Thymus (tissue), 11 donors: ENCODE results near the gene CNTNAP3B. TPM values are rescaled to one million over a fixed set of nuclear protein-coding genes. Genes with fewer than 3 reads are reported as not detected.
"Not testable (repeated sequence)": the region's sequence is repeated elsewhere in the genome, so short reads cannot be mapped to it uniquely, and the experiment has no call there.

ENCODE experiments used
- DNase-seq, 9 donors: peaks; one replicate each; pipeline ENCODE4 v3.0.0-alpha.2; 2013; ENCODE audit warnings: low spot score in 9 of 9, low read depth in 6 of 9, missing footprints in 1 of 9
- H3K27ac ChIP-seq, 2 donors: one replicate each; pipeline ENCODE4 v1.5.1; 2013; ENCODE audit warnings: control low read depth in 1 of 2, low read depth in 1 of 2, low read length in 1 of 2, mild to moderate bottlenecking in 1 of 2, moderate library complexity in 1 of 2
- H3K27me3 ChIP-seq, 2 donors: one replicate each; pipeline ENCODE4 v1.5.1; 2013; ENCODE audit warnings: low read length in 1 of 2; ENCODE audit not compliant: control insufficient read depth in 2 of 2, insufficient read depth in 1 of 2
- H3K36me3 ChIP-seq, 2 donors: one replicate each; pipeline ENCODE4 v1.5.1; 2013; ENCODE audit warnings: low read length in 1 of 2, mild to moderate bottlenecking in 1 of 2, moderate library complexity in 1 of 2; ENCODE audit not compliant: control insufficient read depth in 2 of 2, insufficient read depth in 2 of 2
- H3K4me1 ChIP-seq, 2 donors: one replicate each; pipeline ENCODE4 v1.5.1; 2013; ENCODE audit warnings: low read length in 2 of 2; ENCODE audit not compliant: control insufficient read depth in 2 of 2, insufficient read depth in 2 of 2
- H3K4me3 ChIP-seq, 2 donors: one replicate each; pipeline ENCODE4 v1.5.1; 2013; ENCODE audit warnings: low read length in 2 of 2, control low read depth in 1 of 2, mild to moderate bottlenecking in 1 of 2
- H3K9me3 ChIP-seq, 2 donors: one replicate each; pipeline ENCODE4 v1.5.1; 2013; ENCODE audit warnings: low read length in 1 of 2, mild to moderate bottlenecking in 1 of 2; ENCODE audit not compliant: control insufficient read depth in 2 of 2, insufficient read depth in 1 of 2
- WGBS: extraction: QIAGEN DNeasy Blood & Tissue Kit; methylation state at CpG from one replicate; pipeline ENCODE4 v1.1.7; 2013; 5-methylcytosine and 5-hydroxymethylcytosine counted together
- polyA plus RNA-seq: library from polyadenylated mRNA; stranded (reverse); fragments of 200-250 nt; gene quantifications from one replicate; pipeline ENCODE4 v1.2.3, GENCODE V29; 2013
- total RNA-seq: library from RNA; stranded (reverse); fragments of 120-200 nt; gene quantifications from one replicate; pipeline ENCODE4 v1.2.4, GENCODE V29; 2013
- donor health status: healthy.

CNTNAP3B gene
- total and polyA plus RNA-seq, 2 donors, result 3.3 to 12.4 TPM

DNA sequence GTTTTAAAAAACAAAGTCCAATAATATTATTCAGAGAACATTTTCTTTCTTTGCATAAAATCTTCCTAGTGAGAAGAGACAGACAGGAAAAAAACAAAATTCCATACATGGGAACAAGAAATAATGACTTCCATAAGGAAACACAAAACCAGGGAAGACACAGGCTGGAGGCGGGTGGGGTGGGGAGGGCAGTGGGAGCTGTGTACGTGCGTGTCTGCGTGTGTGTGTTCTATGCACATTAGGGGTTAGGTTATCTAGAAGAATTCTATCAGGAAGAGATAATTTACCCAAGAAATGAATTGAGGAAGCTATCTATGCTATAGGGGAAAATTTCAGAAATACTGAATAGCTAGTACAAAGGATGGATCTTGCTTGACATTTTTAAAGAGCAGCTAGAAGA is 58.2 kb downstream of the CNTNAP3B start:
- H3K4me3 ChIP-seq, result not testable (repeated sequence)
- WGBS, result 43% methylated on average over 1 of the region's 4 CpGs

GRCh38 chr9:42070035-42070799 is 59.0 kb downstream of the CNTNAP3B start:
- not testable (repeated sequence) for H3K27ac ChIP-seq
- WGBS, result 60% methylated on average over 7 of the region's 11 CpGs

More for the DNA sequence above, 58.2 kb downstream of the CNTNAP3B start:
- not testable (repeated sequence) for H3K36me3 ChIP-seq, H3K27ac ChIP-seq, H3K4me1 ChIP-seq, DNase-seq, H3K27me3 ChIP-seq, H3K9me3 ChIP-seq

GRCh38 chr9:42053874-42054273 is 75.4 kb downstream of the CNTNAP3B start:
- H3K27me3 ChIP-seq, H3K27ac ChIP-seq, H3K36me3 ChIP-seq, DNase-seq, H3K4me3 ChIP-seq, H3K4me1 ChIP-seq, H3K9me3 ChIP-seq: not testable (repeated sequence)
- WGBS, result 97% methylated on average over 1 of the region's 1 CpG

More at GRCh38 chr9:42070035-42070799, 59.0 kb downstream of the CNTNAP3B start:
- H3K36me3 ChIP-seq, H3K4me1 ChIP-seq, H3K9me3 ChIP-seq, DNase-seq, H3K4me3 ChIP-seq, H3K27me3 ChIP-seq: not testable (repeated sequence)

DNA sequence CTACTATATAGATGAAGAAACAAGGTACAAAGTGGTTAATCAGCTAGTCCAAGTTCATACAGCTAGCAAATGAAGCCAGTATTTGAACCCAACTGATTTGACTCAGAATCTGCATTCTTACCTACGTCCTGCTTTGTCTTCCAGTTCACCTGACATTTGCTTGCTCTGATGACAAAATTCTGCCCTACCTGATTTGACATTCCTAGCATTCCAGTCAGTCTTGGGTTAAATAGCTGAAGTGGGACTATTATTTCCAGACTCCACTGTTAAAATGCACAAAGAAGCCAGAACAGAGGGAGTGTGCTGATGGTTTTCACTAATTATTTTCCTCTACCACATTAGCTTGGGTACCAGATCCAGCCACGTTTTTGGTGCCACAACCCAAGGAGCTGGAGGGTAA is 78.5 kb downstream of the CNTNAP3B start:
- H3K27ac ChIP-seq, H3K27me3 ChIP-seq, H3K9me3 ChIP-seq, DNase-seq, H3K4me1 ChIP-seq, H3K4me3 ChIP-seq, H3K36me3 ChIP-seq: not testable (repeated sequence)
- WGBS, result no CpG with 5 or more reads among the region's 2 CpGs

DNA sequence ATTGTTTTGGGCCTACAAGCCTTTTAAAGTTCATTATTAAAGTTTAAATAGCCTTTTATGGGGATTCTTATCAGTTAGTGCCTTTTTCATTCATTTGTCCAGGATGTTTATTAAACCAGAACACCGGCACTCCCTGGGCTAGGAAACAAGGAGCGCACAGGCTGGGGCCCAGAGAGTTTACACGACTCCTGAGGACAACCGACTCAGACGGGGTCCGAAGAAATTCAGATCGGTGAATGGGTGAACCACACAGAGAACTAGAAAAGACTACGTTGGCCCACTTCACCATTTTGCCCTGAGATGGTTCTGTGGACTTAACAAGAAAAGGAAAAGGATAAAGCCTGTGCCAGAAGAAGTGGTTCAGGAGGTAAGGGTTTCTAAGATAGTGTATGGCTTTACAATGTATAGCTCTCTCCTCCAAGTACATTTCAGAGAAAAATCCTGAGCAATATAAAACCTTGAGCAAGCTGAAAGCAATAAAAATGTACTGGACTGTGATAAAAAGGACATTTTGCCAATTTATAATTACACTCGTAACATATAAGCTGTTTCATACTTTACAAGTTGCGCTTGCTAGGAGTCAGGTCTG is 84.7 kb downstream of the CNTNAP3B start:
- H3K4me3 ChIP-seq, H3K36me3 ChIP-seq, H3K4me1 ChIP-seq, DNase-seq, H3K27me3 ChIP-seq, H3K9me3 ChIP-seq, H3K27ac ChIP-seq: not testable (repeated sequence)
- WGBS, result 94% methylated on average over 10 of the region's 10 CpGs

- not testable (repeated sequence) for DNase-seq, H3K36me3 ChIP-seq, H3K4me1 ChIP-seq, H3K27ac ChIP-seq, H3K9me3 ChIP-seq, H3K27me3 ChIP-seq, H3K4me3 ChIP-seq
- WGBS, result no CpG with 5 or more reads among the region's 3 CpGs
These were observed 95.7 kb downstream of the CNTNAP3B start for GRCh38 chr9:42033541-42033940.

DNA sequence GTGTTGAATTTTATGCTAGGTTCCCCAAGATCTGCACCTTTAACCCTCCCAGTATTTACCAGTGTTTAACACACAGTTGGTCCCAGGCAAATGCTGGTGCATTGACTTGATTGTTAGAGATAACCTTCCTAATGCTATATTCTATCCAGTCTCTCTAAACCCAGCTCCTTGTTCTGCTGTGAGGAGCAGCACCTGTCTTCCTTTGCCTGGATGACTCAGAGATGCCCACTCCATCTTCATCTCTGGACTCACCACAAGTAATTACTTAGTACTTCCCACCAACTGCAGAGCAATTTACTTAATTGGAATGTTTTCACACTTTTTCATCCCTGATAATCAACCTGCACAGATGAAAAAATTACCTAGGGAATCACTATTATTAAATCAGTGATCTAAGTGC is 108.6 kb downstream of the CNTNAP3B start:
- not testable (repeated sequence) for DNase-seq, H3K36me3 ChIP-seq, H3K9me3 ChIP-seq, H3K27ac ChIP-seq, H3K27me3 ChIP-seq, H3K4me3 ChIP-seq, H3K4me1 ChIP-seq

- H3K4me3 ChIP-seq, H3K9me3 ChIP-seq, H3K27ac ChIP-seq, H3K36me3 ChIP-seq, H3K4me1 ChIP-seq, H3K27me3 ChIP-seq: not testable (repeated sequence)
- WGBS, result 90% methylated on average over 7 of the region's 7 CpGs
- DNase-seq, result peak in 1 of 9 donors; percentile 0
These were observed 110.9 kb downstream of the CNTNAP3B start for GRCh38 chr9:42018220-42018922.

DNA sequence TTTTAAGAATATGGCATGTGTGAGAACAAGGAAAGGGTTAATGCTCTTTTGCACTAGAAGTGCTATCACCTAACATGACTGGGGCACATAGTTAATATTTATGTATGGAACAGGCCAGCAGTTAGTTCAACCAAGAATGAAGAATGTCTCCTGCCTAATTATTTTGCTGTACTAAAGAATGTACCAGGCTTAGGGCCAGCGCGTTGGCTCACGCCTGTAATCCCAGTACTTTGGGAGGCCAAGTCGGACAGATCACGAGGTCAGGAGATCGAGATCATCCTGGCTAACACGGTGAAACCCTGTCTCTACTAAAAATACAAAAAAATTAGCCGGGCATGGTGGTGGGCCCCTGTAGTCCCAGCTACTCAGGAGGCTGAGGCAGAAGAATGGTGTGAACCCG is 114.9 kb downstream of the CNTNAP3B start:
- not testable (repeated sequence) for H3K27me3 ChIP-seq, H3K9me3 ChIP-seq, H3K4me3 ChIP-seq, H3K4me1 ChIP-seq, DNase-seq, H3K36me3 ChIP-seq, H3K27ac ChIP-seq
- WGBS, result 98% methylated on average over 7 of the region's 9 CpGs
